Smooth muscle cell (in vitro differentiated cells): ENCODE results near the gene HOXB13. TPM values are rescaled to one million over a fixed set of nuclear protein-coding genes. Genes with fewer than 3 reads are reported as not detected.

Experiments used
- DNase-seq: peaks from one replicate; lab custom pipeline; 2025; ENCODE audit not compliant: unreplicated experiment; lab: John Stamatoyannopoulos, UW
- H2AFZ ChIP-seq: fragments of 200-600 bp; sonication (generic); 2 replicates; pipeline ENCODE4 v1.6.0; 2016; ENCODE audit warnings: antibody characterized with exemption, low read depth, mild to moderate bottlenecking
- H3F3A ChIP-seq: fragments of 200-600 bp; sonication (generic); 2 replicates; pipeline ENCODE4 v1.6.0; 2017; ENCODE audit warnings: antibody characterized with exemption, low read depth
- H3K27ac ChIP-seq: fragments of 200-600 bp; sonication (generic); 2 replicates; pipeline ENCODE4 v1.5.1; 2016; ENCODE audit warnings: low read depth, mild to moderate bottlenecking
- H3K27me3 ChIP-seq: fragments of 200-600 bp; sonication (generic); 2 replicates; pipeline ENCODE4 v1.6.1; 2016; ENCODE audit warnings: low read depth, mild to moderate bottlenecking
- H3K36me3 ChIP-seq: fragments of 200-600 bp; sonication (generic); 2 replicates; pipeline ENCODE4 v1.5.1; 2016; ENCODE audit warnings: low read depth
- H3K4me1 ChIP-seq: fragments of 200-600 bp; sonication (generic); 2 replicates; pipeline ENCODE4 v1.5.1; 2016; ENCODE audit warnings: low read depth
- H3K4me2 ChIP-seq: fragments of 200-600 bp; sonication (generic); 2 replicates; pipeline ENCODE4 v1.6.0; 2016; ENCODE audit warnings: mild to moderate bottlenecking
- H3K4me3 ChIP-seq: fragments of 200-600 bp; sonication (generic); 2 replicates; pipeline ENCODE4 v1.5.1; 2016; ENCODE audit warnings: mild to moderate bottlenecking
- H3K79me2 ChIP-seq: fragments of 200-600 bp; sonication (generic); 2 replicates; pipeline ENCODE4 v1.6.0; 2016; ENCODE audit warnings: low read depth, mild to moderate bottlenecking
- H3K9ac ChIP-seq: fragments of 200-600 bp; sonication (generic); 2 replicates; pipeline ENCODE4 v1.6.0; 2016; ENCODE audit warnings: low read depth
- H3K9me3 ChIP-seq: fragments of 200-600 bp; sonication (generic); replicated peaks from 2 replicates; pipeline ENCODE4 v1.5.1; 2016; ENCODE audit warnings: low read depth
- H4K20me1 ChIP-seq: fragments of 200-600 bp; sonication (generic); 2 replicates; pipeline ENCODE4 v1.6.0; 2016; ENCODE audit warnings: low read depth
- CTCF ChIP-seq: fragments of 200-600 bp; sonication (generic); IDR thresholded peaks from 2 replicates; pipeline ENCODE4 v1.5.1; 2017; ENCODE audit warnings: borderline replicate concordance, mild to moderate bottlenecking, antibody characterized with exemption; ENCODE audit not compliant: insufficient read depth, poor library complexity, severe bottlenecking
- WGBS: methylation state at CpG from one replicate; pipeline ENCODE4 v1.1.7; 2016; ENCODE audit warnings: low lambda C conversion rate; 5-methylcytosine and 5-hydroxymethylcytosine counted together
- polyA plus RNA-seq: library from polyadenylated mRNA; unstranded; fragments of >200 nt; fragmentation: Nextera tagmentation; extraction: Ambion mirVana; gene quantifications from 2 replicates; pipeline ENCODE4 v1.2.1, GENCODE V29; 2016
- total RNA-seq: library from RNA; depleted of rRNA; stranded (reverse); fragments of >200 nt; gene quantifications from 2 replicates; pipeline ENCODE4 v1.2.3, GENCODE V29; 2014

The HOXB13 gene
- total and polyA plus RNA-seq, 2 experiments from 2014 or later = 4.8 to 5.4 TPM

- Histone ChIP-seq H4K20me1 (no peaks in the 10 kb centered on the region), H3K9ac (no peak overlapping the region), H3F3A (no peaks in the 10 kb centered on the region), H3K9me3 (no peaks in the 10 kb centered on the region), H3K36me3 (no peaks in the 10 kb centered on the region), H3K27ac (no peak overlapping the region), H3K79me2 (no peaks in the 10 kb centered on the region), H3K27me3 (peaks cover 95% of the 10 kb centered on the region), H2AFZ (no peak overlapping the region), H3K4me3 (peak overlapping the region; percentile 31), H3K4me1 (peaks cover 8% of the 10 kb centered on the region), H3K4me2 (peak overlapping the region; percentile 84)
- WGBS = 6% methylated on average over 52 of the region's 52 CpGs
- DNase-seq = no peak
- TF ChIP-seq CTCF = no peak
These were observed 26.1 kb upstream of the HOXB13 start for GRCh38 chr17:48754500-48755261.

GRCh38 chr17:48753794-48754499 lies 25.4 kb upstream of the HOXB13 start:
- Histone ChIP-seq H3K9me3 (no peaks in the 10 kb centered on the region), H3K4me2 (peak overlapping the region; percentile 84), H2AFZ (no peak overlapping the region), H3K4me1 (peaks cover 8% of the 10 kb centered on the region), H3K36me3 (no peaks in the 10 kb centered on the region), H3K9ac (no peak overlapping the region), H3K27me3 (peaks cover 95% of the 10 kb centered on the region), H3K4me3 (no peak overlapping the region), H3F3A (no peaks in the 10 kb centered on the region), H4K20me1 (no peaks in the 10 kb centered on the region), H3K79me2 (no peaks in the 10 kb centered on the region), H3K27ac (no peak overlapping the region)
- DNase-seq = no peak
- 19% methylated on average over 22 of the region's 22 CpGs for WGBS
- TF ChIP-seq CTCF = no peak

- no peak for DNase-seq
- no peaks in the 10 kb centered on the region for H3K79me2 ChIP-seq
- H4K20me1 ChIP-seq = no peaks in the 10 kb centered on the region
- TF ChIP-seq CTCF = no peak
- no peaks in the 10 kb centered on the region for H3K9me3 ChIP-seq
- no peak overlapping the region for H3K9ac ChIP-seq
- H3K4me2 ChIP-seq = peak overlapping the region; percentile 3
- H3K4me3 ChIP-seq = no peak overlapping the region
- H3F3A ChIP-seq = no peaks in the 10 kb centered on the region
- H3K27me3 ChIP-seq = peaks cover 100% of the 10 kb centered on the region
- no peak overlapping the region for H2AFZ ChIP-seq
- WGBS = 18% methylated on average over 41 of the region's 43 CpGs
- H3K27ac ChIP-seq = no peak overlapping the region
- H3K36me3 ChIP-seq = no peaks in the 10 kb centered on the region
- peaks cover 8% of the 10 kb centered on the region for H3K4me1 ChIP-seq
These were observed 24.1 kb upstream of the HOXB13 start for GRCh38 chr17:48752399-48753288.
